H9 (cell line): Measurements from ENCODE around the gene SCO2. TPM values are rescaled to one million over a fixed set of nuclear protein-coding genes. Genes with fewer than 3 reads are reported as not detected.
A peak's percentile ranks its signal among the peaks of the same experiment; 100 is the strongest.

ENCODE experiments used
- DNase-seq: peaks from one replicate; pipeline ENCODE4 v3.0.0-alpha.2; 2017
- H2AFZ ChIP-seq: one replicate; pipeline ENCODE4 v1.6.1; 2013; ENCODE audit warnings: mild to moderate bottlenecking, low read length, control low read depth, moderate library complexity
- H2AK5ac ChIP-seq: 2 replicates; pipeline ENCODE4 v1.6.1; 2013; ENCODE audit warnings: low read length, control low read depth, mixed read lengths; ENCODE audit not compliant: insufficient read length
- H2BK120ac ChIP-seq: one replicate; pipeline ENCODE4 v1.6.1; 2013; ENCODE audit warnings: low read depth, mild to moderate bottlenecking, low read length, control low read depth, inconsistent platforms; ENCODE audit not compliant: poor library complexity, severe bottlenecking
- H2BK12ac ChIP-seq: 2 replicates; pipeline ENCODE4 v1.6.1; 2013; ENCODE audit warnings: low read length, control low read depth, mixed read lengths, low read depth; ENCODE audit not compliant: insufficient read length
- H2BK15ac ChIP-seq: 2 replicates; pipeline ENCODE4 v1.6.1; 2013; ENCODE audit warnings: low read depth, low read length, control low read depth
- H2BK20ac ChIP-seq: one replicate; pipeline ENCODE4 v1.6.1; 2013; ENCODE audit warnings: low read depth, mild to moderate bottlenecking, low read length, control low read depth, inconsistent platforms; ENCODE audit not compliant: poor library complexity, severe bottlenecking
- H2BK5ac ChIP-seq: 2 replicates; pipeline ENCODE4 v1.6.1; 2013; ENCODE audit warnings: low read length, control low read depth, mixed read lengths; ENCODE audit not compliant: insufficient read length
- H3K14ac ChIP-seq: 2 replicates; pipeline ENCODE4 v1.6.1; 2013; ENCODE audit warnings: low read length, control low read depth; ENCODE audit not compliant: insufficient read depth
- H3K18ac ChIP-seq: 2 replicates; pipeline ENCODE4 v1.6.1; 2013; ENCODE audit warnings: low read depth, mild to moderate bottlenecking, mixed read lengths, low read length, control low read depth; ENCODE audit not compliant: insufficient read length
- H3K23ac ChIP-seq: 2 replicates; pipeline ENCODE4 v1.6.1; 2013; ENCODE audit warnings: low read length, control low read depth, mixed read lengths, low read depth; ENCODE audit not compliant: insufficient read length
- H3K23me2 ChIP-seq: 2 replicates; pipeline ENCODE4 v1.6.1; 2013; ENCODE audit warnings: low read depth, mild to moderate bottlenecking, mixed read lengths, low read length, control low read depth; ENCODE audit not compliant: insufficient read length, poor library complexity, severe bottlenecking
- H3K27ac ChIP-seq: 2 replicates; pipeline ENCODE4 v1.5.1; 2013; ENCODE audit warnings: low read length, control low read depth, mixed read lengths, low read depth; ENCODE audit not compliant: insufficient read length
- H3K27me3 ChIP-seq: 2 replicates; pipeline ENCODE4 v1.6.1; 2013; ENCODE audit warnings: low read length, control low read depth, inconsistent platforms; ENCODE audit not compliant: insufficient read depth
- H3K4ac ChIP-seq: 2 replicates; pipeline ENCODE4 v1.6.1; 2013; ENCODE audit warnings: low read depth, mild to moderate bottlenecking, control low read depth, inconsistent platforms, low read length, moderate library complexity
- H3K4me1 ChIP-seq: 2 replicates; pipeline ENCODE4 v1.6.1; 2013; ENCODE audit warnings: low read length, control low read depth, inconsistent platforms; ENCODE audit not compliant: insufficient read depth
- H3K4me2 ChIP-seq: 2 replicates; pipeline ENCODE4 v1.6.1; 2013; ENCODE audit warnings: low read length, control low read depth, mixed read lengths; ENCODE audit not compliant: insufficient read length, insufficient read depth
- H3K56ac ChIP-seq: 2 replicates; pipeline ENCODE4 v1.6.1; 2013; ENCODE audit warnings: low read depth, mild to moderate bottlenecking, mixed read lengths, low read length, control low read depth; ENCODE audit not compliant: insufficient read length
- H3K79me1 ChIP-seq: 2 replicates; pipeline ENCODE4 v1.6.1; 2013; ENCODE audit warnings: low read depth, mild to moderate bottlenecking, moderate library complexity, low read length, control low read depth, inconsistent platforms; ENCODE audit not compliant: insufficient read depth, poor library complexity, severe bottlenecking
- H3K79me2 ChIP-seq: 2 replicates; pipeline ENCODE4 v1.6.1; 2013; ENCODE audit warnings: low read length, control low read depth, inconsistent platforms; ENCODE audit not compliant: insufficient read depth
- H3K9ac ChIP-seq: 2 replicates; pipeline ENCODE4 v1.6.1; 2013; ENCODE audit warnings: low read length, control low read depth, mixed read lengths; ENCODE audit not compliant: insufficient read length; ENCODE audit errors: extremely low read depth
- H3K9me3 ChIP-seq: one replicate; pipeline ENCODE4 v1.6.1; 2013; ENCODE audit warnings: low read depth, low read length, inconsistent platforms; ENCODE audit not compliant: control insufficient read depth
- H3T11ph ChIP-seq: one replicate; pipeline ENCODE4 v1.6.1; 2013; ENCODE audit warnings: mild to moderate bottlenecking, low read length, control low read depth, inconsistent platforms
- H4K20me1 ChIP-seq: one replicate; pipeline ENCODE4 v1.6.1; 2013; ENCODE audit not compliant: control insufficient read depth, insufficient read length, insufficient read depth
- H4K5ac ChIP-seq: 2 replicates; pipeline ENCODE4 v1.6.1; 2013; ENCODE audit warnings: low read depth, mild to moderate bottlenecking, mixed read lengths, low read length, control low read depth; ENCODE audit not compliant: insufficient read length
- H4K8ac ChIP-seq: replicated peaks from 2 replicates; pipeline ENCODE4 v1.6.1; 2013; ENCODE audit warnings: low read length, control low read depth, mixed read lengths, low read depth; ENCODE audit not compliant: insufficient read length
- H4K91ac ChIP-seq: 2 replicates; pipeline ENCODE4 v1.6.1; 2013; ENCODE audit warnings: low read depth, mild to moderate bottlenecking, moderate library complexity, mixed read lengths, low read length, control low read depth; ENCODE audit not compliant: insufficient read length
- H3K27ac Mint-ChIP-seq, 3 experiments: 2 replicates in 2 of 3; 3 replicates in 1 of 3; pipeline ENCODE4 v1.8.0; 2020 to 2021; ENCODE audit warnings: mixed read lengths in 3 of 3, mild to moderate bottlenecking in 1 of 3, moderate library complexity in 1 of 3
- H3K27me3 Mint-ChIP-seq: 2 replicates; pipeline ENCODE4 v1.8.0; 2021; ENCODE audit warnings: low read depth, mild to moderate bottlenecking, moderate library complexity, mixed read lengths
- H3K36me3 Mint-ChIP-seq, 3 experiments: 2 replicates in 2 of 3; 3 replicates in 1 of 3; pipeline ENCODE4 v1.8.0; 2020 to 2021; ENCODE audit warnings: low read depth in 3 of 3, mixed read lengths in 3 of 3; ENCODE audit not compliant: insufficient read depth in 1 of 3
- H3K4me1 Mint-ChIP-seq, 2 experiments: 2 replicates each; pipeline ENCODE4 v1.8.0; 2020; ENCODE audit warnings: mixed read lengths in 2 of 2
- H3K4me3 Mint-ChIP-seq, 2 experiments: 2 replicates in 1 of 2; 3 replicates in 1 of 2; pipeline ENCODE4 v1.8.0; 2020 to 2021; ENCODE audit warnings: mild to moderate bottlenecking in 2 of 2, mixed read lengths in 2 of 2, moderate library complexity in 1 of 2
- H3K9me3 Mint-ChIP-seq, 2 experiments: 2 replicates in 1 of 2; 3 replicates in 1 of 2; pipeline ENCODE4 v1.8.0; 2020; ENCODE audit warnings: mild to moderate bottlenecking in 2 of 2, mixed read lengths in 2 of 2, moderate library complexity in 1 of 2
- CTCF ChIP-seq: fragments of 200-600 bp; sonication (generic); conservative IDR thresholded peaks from 3 replicates; pipeline ENCODE4 v1.8.0; 2021; ENCODE audit warnings: antibody characterized with exemption, mild to moderate bottlenecking
- WGBS: extraction: QIAGEN DNeasy Blood & Tissue Kit; methylation state at CpG from one replicate; pipeline ENCODE4 v1.1.7; 2013; ENCODE audit warnings: missing lambda C conversion rate, low lambda C conversion rate, mixed read lengths; ENCODE audit not compliant: insufficient read length; ENCODE audit errors: extremely low coverage; 5-methylcytosine and 5-hydroxymethylcytosine counted together
- total RNA-seq: library from RNA; stranded (reverse); gene quantifications from 2 replicates; pipeline ENCODE4 v1.2.1, GENCODE V29; 2021

Gene SCO2
- total RNA-seq, 1 experiment from 2014 or later, result 3.3 TPM

- Histone ChIP-seq H3K18ac (peak overlapping the region; percentile 79), H4K91ac (no peak overlapping the region), H3K4ac (no peak overlapping the region), H3K23me2 (peaks cover 18% of the 10 kb centered on the region), H3K23ac (no peak overlapping the region), H4K20me1 (no peaks in the 10 kb centered on the region), H2BK5ac (no peak overlapping the region), H3K79me1 (no peaks in the 10 kb centered on the region), H3K9me3 (no peaks in the 10 kb centered on the region), H2BK120ac (no peak overlapping the region), H3K14ac (no peak overlapping the region; the same call in 1 of the 2 replicates), H4K8ac (no peak overlapping the region), H2BK15ac (no peak overlapping the region), H3K79me2 (no peaks in the 10 kb centered on the region), H4K5ac (no peak overlapping the region), H3K56ac (no peak overlapping the region), H2BK12ac (no peak overlapping the region), H3K27me3 (peaks cover 37% of the 10 kb centered on the region; the same call in 1 of the 2 replicates), H2AFZ (no peak overlapping the region), H2AK5ac (no peak overlapping the region), H2BK20ac (no peak overlapping the region), H3K27ac (no peak overlapping the region), H3T11ph (no peak overlapping the region), H3K4me2 (peak overlapping the region; percentile 34), H3K4me1 (no peaks in the 10 kb centered on the region), H3K9ac (no peak overlapping the region)
- DNase-seq, result peak; percentile 53
- Mint-ChIP-seq H3K27ac (no peak overlapping the region), H3K9me3 (no peaks in the 10 kb centered on the region; a peak in 1 of 5 replicates), H3K4me1 (peaks cover 11 to 15% of the 10 kb centered on the region in 2 experiments), H3K36me3 (no peaks in the 10 kb centered on the region; a peak in 1 of 7 replicates), H3K27me3 (peaks cover 78% of the 10 kb centered on the region), H3K4me3 (peak overlapping the region; percentile 47 to 80)
- no peak for TF ChIP-seq CTCF
- no CpG with 5 or more reads among the region's 56 CpGs for WGBS
Observed at GRCh38 chr22:50531962-50532674, 6.7 kb upstream of the SCO2 start.
